H9 (cell line): ENCODE results near the gene PROSER1. TPM values are rescaled to one million over a fixed set of nuclear protein-coding genes. Genes with fewer than 3 reads are reported as not detected.

Experiments used
- DNase-seq: peaks from one replicate; pipeline ENCODE4 v3.0.0-alpha.2; 2017
- H2AFZ ChIP-seq: one replicate; pipeline ENCODE4 v1.6.1; 2013; ENCODE audit warnings: mild to moderate bottlenecking, low read length, control low read depth, moderate library complexity
- H2AK5ac ChIP-seq: 2 replicates; pipeline ENCODE4 v1.6.1; 2013; ENCODE audit warnings: low read length, control low read depth, mixed read lengths; ENCODE audit not compliant: insufficient read length
- H2BK120ac ChIP-seq: one replicate; pipeline ENCODE4 v1.6.1; 2013; ENCODE audit warnings: low read depth, mild to moderate bottlenecking, low read length, control low read depth, inconsistent platforms; ENCODE audit not compliant: poor library complexity, severe bottlenecking
- H2BK12ac ChIP-seq: 2 replicates; pipeline ENCODE4 v1.6.1; 2013; ENCODE audit warnings: low read length, control low read depth, mixed read lengths, low read depth; ENCODE audit not compliant: insufficient read length
- H2BK15ac ChIP-seq: 2 replicates; pipeline ENCODE4 v1.6.1; 2013; ENCODE audit warnings: low read depth, low read length, control low read depth
- H2BK20ac ChIP-seq: one replicate; pipeline ENCODE4 v1.6.1; 2013; ENCODE audit warnings: low read depth, mild to moderate bottlenecking, low read length, control low read depth, inconsistent platforms; ENCODE audit not compliant: poor library complexity, severe bottlenecking
- H2BK5ac ChIP-seq: 2 replicates; pipeline ENCODE4 v1.6.1; 2013; ENCODE audit warnings: low read length, control low read depth, mixed read lengths; ENCODE audit not compliant: insufficient read length
- H3K14ac ChIP-seq: 2 replicates; pipeline ENCODE4 v1.6.1; 2013; ENCODE audit warnings: low read length, control low read depth; ENCODE audit not compliant: insufficient read depth
- H3K18ac ChIP-seq: 2 replicates; pipeline ENCODE4 v1.6.1; 2013; ENCODE audit warnings: low read depth, mild to moderate bottlenecking, mixed read lengths, low read length, control low read depth; ENCODE audit not compliant: insufficient read length
- H3K23ac ChIP-seq: 2 replicates; pipeline ENCODE4 v1.6.1; 2013; ENCODE audit warnings: low read length, control low read depth, mixed read lengths, low read depth; ENCODE audit not compliant: insufficient read length
- H3K23me2 ChIP-seq: 2 replicates; pipeline ENCODE4 v1.6.1; 2013; ENCODE audit warnings: low read depth, mild to moderate bottlenecking, mixed read lengths, low read length, control low read depth; ENCODE audit not compliant: insufficient read length, poor library complexity, severe bottlenecking
- H3K27ac ChIP-seq: 2 replicates; pipeline ENCODE4 v1.5.1; 2013; ENCODE audit warnings: low read length, control low read depth, mixed read lengths, low read depth; ENCODE audit not compliant: insufficient read length
- H3K27me3 ChIP-seq: 2 replicates; pipeline ENCODE4 v1.6.1; 2013; ENCODE audit warnings: low read length, control low read depth, inconsistent platforms; ENCODE audit not compliant: insufficient read depth
- H3K4ac ChIP-seq: 2 replicates; pipeline ENCODE4 v1.6.1; 2013; ENCODE audit warnings: low read depth, mild to moderate bottlenecking, control low read depth, inconsistent platforms, low read length, moderate library complexity
- H3K4me1 ChIP-seq: 2 replicates; pipeline ENCODE4 v1.6.1; 2013; ENCODE audit warnings: low read length, control low read depth, inconsistent platforms; ENCODE audit not compliant: insufficient read depth
- H3K4me2 ChIP-seq: 2 replicates; pipeline ENCODE4 v1.6.1; 2013; ENCODE audit warnings: low read length, control low read depth, mixed read lengths; ENCODE audit not compliant: insufficient read length, insufficient read depth
- H3K56ac ChIP-seq: 2 replicates; pipeline ENCODE4 v1.6.1; 2013; ENCODE audit warnings: low read depth, mild to moderate bottlenecking, mixed read lengths, low read length, control low read depth; ENCODE audit not compliant: insufficient read length
- H3K79me1 ChIP-seq: 2 replicates; pipeline ENCODE4 v1.6.1; 2013; ENCODE audit warnings: low read depth, mild to moderate bottlenecking, moderate library complexity, low read length, control low read depth, inconsistent platforms; ENCODE audit not compliant: insufficient read depth, poor library complexity, severe bottlenecking
- H3K79me2 ChIP-seq: 2 replicates; pipeline ENCODE4 v1.6.1; 2013; ENCODE audit warnings: low read length, control low read depth, inconsistent platforms; ENCODE audit not compliant: insufficient read depth
- H3K9ac ChIP-seq: 2 replicates; pipeline ENCODE4 v1.6.1; 2013; ENCODE audit warnings: low read length, control low read depth, mixed read lengths; ENCODE audit not compliant: insufficient read length; ENCODE audit errors: extremely low read depth
- H3K9me3 ChIP-seq: one replicate; pipeline ENCODE4 v1.6.1; 2013; ENCODE audit warnings: low read depth, low read length, inconsistent platforms; ENCODE audit not compliant: control insufficient read depth
- H3T11ph ChIP-seq: one replicate; pipeline ENCODE4 v1.6.1; 2013; ENCODE audit warnings: mild to moderate bottlenecking, low read length, control low read depth, inconsistent platforms
- H4K20me1 ChIP-seq: one replicate; pipeline ENCODE4 v1.6.1; 2013; ENCODE audit not compliant: control insufficient read depth, insufficient read length, insufficient read depth
- H4K5ac ChIP-seq: 2 replicates; pipeline ENCODE4 v1.6.1; 2013; ENCODE audit warnings: low read depth, mild to moderate bottlenecking, mixed read lengths, low read length, control low read depth; ENCODE audit not compliant: insufficient read length
- H4K8ac ChIP-seq: replicated peaks from 2 replicates; pipeline ENCODE4 v1.6.1; 2013; ENCODE audit warnings: low read length, control low read depth, mixed read lengths, low read depth; ENCODE audit not compliant: insufficient read length
- H4K91ac ChIP-seq: 2 replicates; pipeline ENCODE4 v1.6.1; 2013; ENCODE audit warnings: low read depth, mild to moderate bottlenecking, moderate library complexity, mixed read lengths, low read length, control low read depth; ENCODE audit not compliant: insufficient read length
- H3K27ac Mint-ChIP-seq, 3 experiments: 2 replicates in 2 of 3; 3 replicates in 1 of 3; pipeline ENCODE4 v1.8.0; 2020 to 2021; ENCODE audit warnings: mixed read lengths in 3 of 3, mild to moderate bottlenecking in 1 of 3, moderate library complexity in 1 of 3
- H3K27me3 Mint-ChIP-seq: 2 replicates; pipeline ENCODE4 v1.8.0; 2021; ENCODE audit warnings: low read depth, mild to moderate bottlenecking, moderate library complexity, mixed read lengths
- H3K36me3 Mint-ChIP-seq, 3 experiments: 2 replicates in 2 of 3; 3 replicates in 1 of 3; pipeline ENCODE4 v1.8.0; 2020 to 2021; ENCODE audit warnings: low read depth in 3 of 3, mixed read lengths in 3 of 3; ENCODE audit not compliant: insufficient read depth in 1 of 3
- H3K4me1 Mint-ChIP-seq, 2 experiments: 2 replicates each; pipeline ENCODE4 v1.8.0; 2020; ENCODE audit warnings: mixed read lengths in 2 of 2
- H3K4me3 Mint-ChIP-seq, 2 experiments: 2 replicates in 1 of 2; 3 replicates in 1 of 2; pipeline ENCODE4 v1.8.0; 2020 to 2021; ENCODE audit warnings: mild to moderate bottlenecking in 2 of 2, mixed read lengths in 2 of 2, moderate library complexity in 1 of 2
- H3K9me3 Mint-ChIP-seq, 2 experiments: 2 replicates in 1 of 2; 3 replicates in 1 of 2; pipeline ENCODE4 v1.8.0; 2020; ENCODE audit warnings: mild to moderate bottlenecking in 2 of 2, mixed read lengths in 2 of 2, moderate library complexity in 1 of 2
- CTCF ChIP-seq: fragments of 200-600 bp; sonication (generic); conservative IDR thresholded peaks from 3 replicates; pipeline ENCODE4 v1.8.0; 2021; ENCODE audit warnings: antibody characterized with exemption, mild to moderate bottlenecking
- WGBS: extraction: QIAGEN DNeasy Blood & Tissue Kit; methylation state at CpG from one replicate; pipeline ENCODE4 v1.1.7; 2013; ENCODE audit warnings: missing lambda C conversion rate, low lambda C conversion rate, mixed read lengths; ENCODE audit not compliant: insufficient read length; ENCODE audit errors: extremely low coverage; 5-methylcytosine and 5-hydroxymethylcytosine counted together
- total RNA-seq: library from RNA; stranded (reverse); gene quantifications from 2 replicates; pipeline ENCODE4 v1.2.1, GENCODE V29; 2021

Gene PROSER1
- total RNA-seq, 1 experiment from 2014 or later: 84.6 TPM

GRCh38 chr13:39036212-39036611 is 1.7 kb downstream of the PROSER1 start:
- H3K4me1 Mint-ChIP-seq: peaks cover 34 to 39% of the 10 kb centered on the region in 2 experiments
- H3K23ac ChIP-seq: no peak overlapping the region
- H2BK12ac ChIP-seq: no peak overlapping the region
- H3K56ac ChIP-seq: no peak overlapping the region
- H3K14ac ChIP-seq: no peak overlapping the region
- H2AFZ ChIP-seq: no peak overlapping the region
- H3K9me3 ChIP-seq: no peaks in the 10 kb centered on the region
- H3K27me3 ChIP-seq: no peaks in the 10 kb centered on the region
- no peak overlapping the region for H2AK5ac ChIP-seq
- peak overlapping the region; percentile 94 for H3K9ac ChIP-seq
- H3K27ac ChIP-seq: no peak overlapping the region
- no peak overlapping the region for H3K4ac ChIP-seq
- no peak overlapping the region for H2BK5ac ChIP-seq
- H3K9me3 Mint-ChIP-seq: no peaks in the 10 kb centered on the region
- no peak overlapping the region for H2BK20ac ChIP-seq
- H3K79me2 ChIP-seq: peaks cover 41% of the 10 kb centered on the region
- peaks cover 3% of the 10 kb centered on the region for H3K79me1 ChIP-seq
- H3K4me2 ChIP-seq: peak overlapping the region; percentile 95
- H3K4me3 Mint-ChIP-seq: peak overlapping the region; percentile 90 to 93
- no peak overlapping the region for H2BK15ac ChIP-seq
- no peaks in the 10 kb centered on the region for H4K20me1 ChIP-seq
- H2BK120ac ChIP-seq: no peak overlapping the region
- no CpG with 5 or more reads among the region's 9 CpGs for WGBS
- no peak overlapping the region for H4K8ac ChIP-seq
- peaks cover 4 to 14% (median 11%) of the 10 kb centered on the region in 3 experiments; a peak in 6 of 7 replicates for H3K36me3 Mint-ChIP-seq
- TF ChIP-seq CTCF: no peak
- DNase-seq: no peak
- H4K91ac ChIP-seq: no peak overlapping the region
- H3K27me3 Mint-ChIP-seq: no peaks in the 10 kb centered on the region
- no peak overlapping the region for H4K5ac ChIP-seq
- peak overlapping the region in 1 of 3 experiments; percentile 22; a peak in 1 of 7 replicates for H3K27ac Mint-ChIP-seq
- H3T11ph ChIP-seq: no peak overlapping the region
- no peaks in the 10 kb centered on the region for H3K4me1 ChIP-seq
- H3K18ac ChIP-seq: no peak overlapping the region
- peaks cover 9% of the 10 kb centered on the region for H3K23me2 ChIP-seq
